Fibroblast of mammary gland (primary cell): Measurements from ENCODE around the gene EHMT1.
A peak's percentile ranks its signal among the peaks of the same experiment; 100 is the strongest.

Experiments used
- DNase-seq: peaks from one replicate; pipeline ENCODE4 v3.0.0-alpha.2; 2010; ENCODE audit warnings: low read depth
- H3K4me3 ChIP-seq: 2 replicates; pipeline ENCODE4 v1.5.1; 2011; ENCODE audit warnings: low read depth, mild to moderate bottlenecking, low read length, moderate library complexity; ENCODE audit not compliant: control insufficient read depth
- TF ChIP-seq, protein P1 (sequence below): conservative IDR thresholded peaks from 2 replicates; pipeline ENCODE4 v1.5.1; 2011; ENCODE audit warnings: low read depth, low read length, inconsistent platforms; ENCODE audit not compliant: control insufficient read depth, insufficient read depth

Gene EHMT1

DNA sequence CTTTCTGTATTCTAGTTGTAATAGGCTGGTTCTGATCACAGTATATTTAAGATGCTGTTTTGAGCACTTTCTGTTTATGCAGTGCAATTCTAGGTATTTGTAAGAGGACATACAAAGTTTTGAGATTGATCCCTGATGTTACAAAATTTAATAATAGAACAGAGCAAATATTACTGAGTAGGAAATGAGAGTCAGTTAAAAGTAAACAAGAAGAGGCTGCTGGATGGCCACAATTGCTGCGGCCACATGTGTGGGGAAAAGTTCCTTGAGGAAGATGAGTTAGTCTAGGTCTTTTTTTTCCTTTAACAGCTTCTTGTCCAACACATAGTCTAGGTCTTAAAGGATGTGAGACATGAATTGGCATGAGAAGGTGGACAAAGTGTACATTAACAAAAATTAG, 11.3 kb downstream of the EHMT1 start:
- no peak overlapping the region for H3K4me3 ChIP-seq
- TF ChIP-seq, protein P1, sequence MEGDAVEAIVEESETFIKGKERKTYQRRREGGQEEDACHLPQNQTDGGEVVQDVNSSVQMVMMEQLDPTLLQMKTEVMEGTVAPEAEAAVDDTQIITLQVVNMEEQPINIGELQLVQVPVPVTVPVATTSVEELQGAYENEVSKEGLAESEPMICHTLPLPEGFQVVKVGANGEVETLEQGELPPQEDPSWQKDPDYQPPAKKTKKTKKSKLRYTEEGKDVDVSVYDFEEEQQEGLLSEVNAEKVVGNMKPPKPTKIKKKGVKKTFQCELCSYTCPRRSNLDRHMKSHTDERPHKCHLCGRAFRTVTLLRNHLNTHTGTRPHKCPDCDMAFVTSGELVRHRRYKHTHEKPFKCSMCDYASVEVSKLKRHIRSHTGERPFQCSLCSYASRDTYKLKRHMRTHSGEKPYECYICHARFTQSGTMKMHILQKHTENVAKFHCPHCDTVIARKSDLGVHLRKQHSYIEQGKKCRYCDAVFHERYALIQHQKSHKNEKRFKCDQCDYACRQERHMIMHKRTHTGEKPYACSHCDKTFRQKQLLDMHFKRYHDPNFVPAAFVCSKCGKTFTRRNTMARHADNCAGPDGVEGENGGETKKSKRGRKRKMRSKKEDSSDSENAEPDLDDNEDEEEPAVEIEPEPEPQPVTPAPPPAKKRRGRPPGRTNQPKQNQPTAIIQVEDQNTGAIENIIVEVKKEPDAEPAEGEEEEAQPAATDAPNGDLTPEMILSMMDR: no peak
- peak; percentile 41 for DNase-seq

DNA sequence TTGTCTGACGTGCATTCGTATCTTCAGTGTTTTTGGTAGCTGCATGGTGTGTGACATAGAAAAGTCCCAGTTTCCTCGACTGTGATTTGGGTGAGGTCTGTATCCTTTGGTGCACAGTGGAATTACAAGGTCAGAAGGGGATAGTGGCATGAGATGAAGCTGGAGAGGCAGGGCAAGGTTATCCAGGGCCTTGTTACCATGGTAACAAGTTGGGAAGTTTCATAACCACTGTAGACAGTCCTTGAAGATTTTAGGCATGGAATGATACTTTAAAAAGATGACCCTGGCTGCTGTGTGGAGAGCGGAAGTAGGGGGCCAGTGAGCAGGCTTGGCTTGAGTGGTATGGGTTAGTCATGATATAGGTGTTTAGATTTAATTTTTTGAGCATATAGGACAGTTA, 11.9 kb downstream of the EHMT1 start:
- TF ChIP-seq, protein P1: no peak
- DNase-seq: peak; percentile 33

DNA sequence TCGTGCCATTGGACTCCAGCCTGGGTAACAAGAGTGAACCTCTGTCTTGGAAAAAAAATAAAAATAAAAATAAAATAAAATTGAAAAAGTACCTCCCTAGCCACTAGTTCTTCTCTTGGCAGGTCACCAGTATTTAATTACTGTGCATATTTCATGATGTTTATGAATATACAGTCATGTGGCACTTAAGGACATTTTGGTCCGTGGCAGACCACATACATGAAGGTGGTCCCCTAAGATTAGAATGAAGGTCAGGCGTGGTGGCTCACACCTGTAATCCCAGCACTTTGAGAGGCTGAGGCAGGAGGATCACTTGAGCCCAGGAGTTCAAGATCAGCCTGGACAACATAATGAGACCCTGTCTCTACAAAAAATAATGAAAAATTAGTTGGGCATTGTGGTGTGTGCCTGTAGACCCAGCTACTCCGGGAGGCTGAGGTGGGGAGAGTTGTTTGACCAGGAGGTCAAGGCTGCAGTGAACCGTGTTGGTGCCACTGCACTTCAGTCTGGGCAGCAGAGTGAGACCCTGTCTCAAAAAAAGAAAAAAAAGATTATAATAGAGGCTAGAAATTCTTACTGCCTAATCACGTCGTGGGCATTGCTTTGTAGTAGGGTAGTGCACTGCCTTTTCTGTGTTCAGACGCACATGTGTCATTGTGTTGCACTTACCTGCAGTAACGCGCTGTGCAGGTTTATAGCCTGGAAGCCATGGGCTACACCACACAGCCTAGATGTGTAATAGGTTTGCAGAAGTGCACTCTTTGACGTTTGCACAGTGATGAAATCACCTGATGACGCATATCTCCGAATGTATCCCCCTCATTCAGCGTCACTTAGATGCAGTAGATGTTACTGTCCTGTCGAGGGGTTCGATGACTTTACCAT, 12.8 kb downstream of the EHMT1 start:
- DNase-seq: no peak
- H3K4me3 ChIP-seq: no peak overlapping the region
- TF ChIP-seq, protein P1: no peak

More for the DNA sequence above, 11.9 kb downstream of the EHMT1 start:
- no peak overlapping the region for H3K4me3 ChIP-seq

DNA sequence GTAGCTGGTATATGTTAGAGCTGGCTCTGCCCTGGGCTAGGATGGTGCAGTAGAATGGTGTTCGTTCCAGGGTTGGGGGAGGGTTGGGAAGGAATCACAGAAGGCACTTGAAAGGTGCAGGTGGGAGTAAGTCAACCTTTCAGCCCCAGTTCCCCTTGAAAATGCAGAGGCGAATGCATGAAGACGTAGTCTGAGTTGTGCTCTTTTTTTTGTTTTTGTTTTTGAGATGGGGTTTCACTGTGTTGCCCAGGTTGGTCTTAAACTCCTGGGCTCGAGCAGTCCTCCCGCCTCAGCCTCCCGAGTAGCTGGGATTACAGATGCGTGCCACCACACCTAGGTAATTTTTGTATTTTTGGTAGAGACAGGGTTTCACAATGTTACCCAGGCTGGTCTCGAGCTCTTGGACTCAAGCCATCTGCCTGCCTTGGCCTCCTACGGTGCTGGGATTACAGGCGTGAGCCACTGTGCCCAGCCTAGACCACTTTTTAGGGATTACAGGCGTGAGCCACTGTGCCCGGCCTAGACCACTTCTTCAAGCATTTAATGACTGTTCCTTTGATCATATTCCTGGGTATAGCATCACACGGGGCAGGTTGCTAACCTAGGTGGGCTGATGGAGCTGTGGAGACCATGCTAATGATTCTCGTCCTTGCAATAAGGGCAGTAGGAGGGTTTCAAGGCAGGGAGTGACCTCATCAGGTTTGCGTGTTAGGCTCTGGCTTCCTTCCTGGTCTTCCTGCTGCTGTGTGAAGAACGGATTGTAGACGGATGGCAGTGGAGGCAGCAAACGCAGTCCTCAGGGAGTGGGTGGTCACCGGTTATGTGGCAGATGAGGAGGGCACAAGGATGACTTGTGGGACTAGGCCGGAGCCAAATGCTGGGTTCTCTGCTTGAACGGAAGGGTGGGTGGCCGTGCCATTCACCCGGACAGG, 13.7 kb downstream of the EHMT1 start:
- DNase-seq: peak; percentile 60
- TF ChIP-seq, protein P1: no peak

DNA sequence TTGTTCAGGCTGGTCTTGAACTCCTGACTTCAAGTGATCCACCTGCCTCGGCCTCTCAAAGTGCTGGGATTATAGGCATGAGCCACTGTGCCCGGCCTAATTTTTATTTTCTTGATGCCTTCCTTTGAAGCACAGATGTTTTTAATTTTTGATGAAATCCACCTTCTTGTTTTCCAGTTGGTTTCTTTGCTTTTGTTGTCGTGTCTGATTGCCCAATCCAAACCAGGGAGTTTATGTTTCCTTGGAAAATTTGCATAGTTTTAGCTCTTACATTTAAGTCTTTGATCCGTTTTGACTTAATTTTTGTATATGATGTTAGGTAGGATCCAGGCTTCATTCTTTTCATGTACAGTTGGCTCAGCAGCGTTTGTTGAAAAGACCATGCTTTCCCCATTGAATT, 15.2 kb downstream of the EHMT1 start:
- TF ChIP-seq, protein P1: no peak
- no peak overlapping the region for H3K4me3 ChIP-seq
- DNase-seq: peak; percentile 38

More for the DNA sequence above, 13.7 kb downstream of the EHMT1 start:
- no peak overlapping the region for H3K4me3 ChIP-seq

DNA sequence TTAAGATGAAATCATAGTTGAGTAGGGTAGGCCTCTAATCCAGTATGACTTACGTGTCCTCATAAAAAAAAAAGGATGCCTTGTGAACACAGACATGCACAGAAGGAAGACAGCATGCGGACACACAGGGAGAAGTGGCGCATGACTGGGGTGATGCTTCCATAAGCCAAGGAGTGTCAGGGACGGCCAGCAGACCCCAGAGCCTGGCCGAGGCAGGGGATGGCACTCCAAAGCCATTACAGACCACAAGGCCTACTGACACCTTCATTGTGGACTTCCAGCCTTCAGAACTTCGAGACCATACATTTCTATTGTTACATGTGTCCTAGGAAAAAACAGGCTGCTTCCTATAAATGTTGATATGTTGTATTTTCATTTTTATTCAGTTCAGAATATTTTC, 19.9 kb downstream of the EHMT1 start:
- DNase-seq: no peak
- H3K4me3 ChIP-seq: no peak overlapping the region
- TF ChIP-seq, protein P1: no peak
